Endodermal cell (in vitro differentiated cells): ENCODE measurements around the gene CACNA1I. TPM values are rescaled to one million over a fixed set of nuclear protein-coding genes. Genes with fewer than 3 reads are reported as not detected.

Experiments
- DNase-seq: peaks from one replicate; pipeline ENCODE4 v3.0.0-alpha.2; 2017
- H3K27ac ChIP-seq: 2 replicates; pipeline ENCODE4 v1.5.1; 2013; ENCODE audit warnings: mild to moderate bottlenecking, low read depth, low read length, moderate library complexity
- H3K27me3 ChIP-seq: 2 replicates; pipeline ENCODE4 v1.6.1; 2013; ENCODE audit warnings: mild to moderate bottlenecking, low read length, moderate library complexity; ENCODE audit not compliant: insufficient read depth, control insufficient read depth, poor library complexity, severe bottlenecking
- H3K36me3 ChIP-seq: 2 replicates; pipeline ENCODE4 v1.7.0; 2013; ENCODE audit warnings: mild to moderate bottlenecking, low read length, moderate library complexity; ENCODE audit not compliant: control insufficient read depth, insufficient read depth
- H3K4me1 ChIP-seq: one replicate; pipeline ENCODE4 v1.7.0; 2013; ENCODE audit warnings: low read length; ENCODE audit not compliant: control insufficient read depth, insufficient read depth
- H3K4me3 ChIP-seq: 2 replicates; pipeline ENCODE4 v1.5.1; 2013; ENCODE audit warnings: mild to moderate bottlenecking, low read length, moderate library complexity
- H3K9ac ChIP-seq: 2 replicates; pipeline ENCODE4 v1.6.1; 2013; ENCODE audit warnings: mild to moderate bottlenecking, low read length, moderate library complexity; ENCODE audit not compliant: poor library complexity, severe bottlenecking; ENCODE audit errors: extremely low read depth
- H3K9me3 ChIP-seq: 2 replicates; pipeline ENCODE4 v1.6.1; 2013; ENCODE audit warnings: mild to moderate bottlenecking, low read length, moderate library complexity; ENCODE audit not compliant: control insufficient read depth
- H3K27ac Mint-ChIP-seq: 2 replicates; pipeline ENCODE4 v1.8.0; 2020; ENCODE audit warnings: mixed read lengths
- H3K27me3 Mint-ChIP-seq: 2 replicates; pipeline ENCODE4 v1.8.0; 2021; ENCODE audit warnings: mild to moderate bottlenecking, mixed read lengths; ENCODE audit not compliant: insufficient read depth
- H3K36me3 Mint-ChIP-seq: 2 replicates; pipeline ENCODE4 v1.8.0; 2020; ENCODE audit warnings: low read depth, mixed read lengths
- H3K4me1 Mint-ChIP-seq: 2 replicates; pipeline ENCODE4 v1.8.0; 2020; ENCODE audit warnings: mixed read lengths
- H3K4me3 Mint-ChIP-seq: 2 replicates; pipeline ENCODE4 v1.8.0; 2020; ENCODE audit warnings: mild to moderate bottlenecking, moderate library complexity, mixed read lengths
- H3K9me3 Mint-ChIP-seq: 2 replicates; pipeline ENCODE4 v1.8.0; 2020; ENCODE audit warnings: mild to moderate bottlenecking, mixed read lengths
- CTCF ChIP-seq: fragments of 200-600 bp; sonication (generic); conservative IDR thresholded peaks from 2 replicates; pipeline ENCODE4 v1.5.0; 2021; ENCODE audit warnings: antibody characterized with exemption, mild to moderate bottlenecking
- WGBS, 2 experiments: methylation state at CpG; one replicate each; pipeline versions ENCODE4 v1.1.5 to v1.1.7; 2013; ENCODE audit warnings: missing lambda C conversion rate in 2 of 2, mixed read lengths in 1 of 2; ENCODE audit not compliant: insufficient coverage in 1 of 2, insufficient read length in 1 of 2; 5-methylcytosine and 5-hydroxymethylcytosine counted together
- total RNA-seq, 2 donors: library from RNA; stranded (reverse); fragmentation: NEBNext Ultra II Directional in 1 of 2; extraction: Animal tissue kit (Norgen Biotek cat#: 25700) in 1 of 2; gene quantifications; 2 replicates in 1 of 2; 3 replicates in 1 of 2; pipeline ENCODE4 v1.2.1, GENCODE V29; 2021

The CACNA1I gene
- total RNA-seq, 2 donors from 2014 or later = 1.2 to 2.2 TPM

GRCh38 chr22:39727541-39727940 lies 157.0 kb downstream of the CACNA1I start:
- WGBS, 2 experiments = 45 to 65% methylated on average over 14 to 15 of the region's 15 CpGs
- no peak overlapping the region for H3K4me3 Mint-ChIP-seq
- Histone ChIP-seq H3K9ac (no peak overlapping the region), H3K9me3 (no peaks in the 10 kb centered on the region), H3K27ac (no peak overlapping the region), H3K4me3 (no peak overlapping the region), H3K36me3 (no peaks in the 10 kb centered on the region), H3K27me3 (peaks cover 14% of the 10 kb centered on the region), H3K4me1 (no peaks in the 10 kb centered on the region)
- no peak for TF ChIP-seq CTCF
- H3K4me1 Mint-ChIP-seq = peaks cover 10% of the 10 kb centered on the region
- H3K27me3 Mint-ChIP-seq = peaks cover 4% of the 10 kb centered on the region
- peak; percentile 47 for DNase-seq
- no peaks in the 10 kb centered on the region for H3K9me3 Mint-ChIP-seq
- no peaks in the 10 kb centered on the region for H3K36me3 Mint-ChIP-seq
- H3K27ac Mint-ChIP-seq = no peak overlapping the region

GRCh38 chr22:39728236-39728860 lies 157.8 kb downstream of the CACNA1I start:
- no peak overlapping the region for H3K9ac ChIP-seq
- no peaks in the 10 kb centered on the region for H3K36me3 ChIP-seq
- Mint-ChIP-seq H3K27ac (no peak overlapping the region), H3K4me3 (no peak overlapping the region), H3K27me3 (peaks cover 4% of the 10 kb centered on the region), H3K36me3 (no peaks in the 10 kb centered on the region), H3K4me1 (peaks cover 10% of the 10 kb centered on the region), H3K9me3 (no peaks in the 10 kb centered on the region)
- no peak for TF ChIP-seq CTCF
- H3K4me1 ChIP-seq = no peaks in the 10 kb centered on the region
- no peak overlapping the region for H3K4me3 ChIP-seq
- H3K9me3 ChIP-seq = no peaks in the 10 kb centered on the region
- no peak for DNase-seq
- H3K27ac ChIP-seq = no peak overlapping the region
- WGBS, 2 experiments = 86 to 88% methylated on average over 8 to 12 of the region's 12 CpGs
- peaks cover 14% of the 10 kb centered on the region for H3K27me3 ChIP-seq

GRCh38 chr22:39729141-39729934 lies 158.8 kb downstream of the CACNA1I start:
- Mint-ChIP-seq H3K4me1 (peaks cover 10% of the 10 kb centered on the region), H3K4me3 (no peak overlapping the region), H3K27ac (no peak overlapping the region), H3K9me3 (no peaks in the 10 kb centered on the region), H3K36me3 (no peaks in the 10 kb centered on the region), H3K27me3 (peaks cover 4% of the 10 kb centered on the region)
- no peaks in the 10 kb centered on the region for H3K4me1 ChIP-seq
- no peak overlapping the region for H3K27ac ChIP-seq
- no peaks in the 10 kb centered on the region for H3K36me3 ChIP-seq
- no peak overlapping the region for H3K9ac ChIP-seq
- H3K4me3 ChIP-seq = no peak overlapping the region
- H3K27me3 ChIP-seq = peaks cover 14% of the 10 kb centered on the region
- TF ChIP-seq CTCF = no peak
- peak; percentile 37 for DNase-seq
- no peaks in the 10 kb centered on the region for H3K9me3 ChIP-seq
- WGBS, 2 experiments = 90% methylated on average over 9 to 13 of the region's 13 CpGs
